Loucy (cell line): Measurements from ENCODE around the gene SLC35G1.

Source experiments
- H2AFZ ChIP-seq: fragments of 200-600 bp; sonication (generic); 2 replicates; pipeline ENCODE4 v1.6.0; 2016; ENCODE audit warnings: antibody characterized with exemption, mild to moderate bottlenecking, low read length, moderate library complexity
- H3F3A ChIP-seq: fragments of 200-600 bp; 2 replicates; pipeline ENCODE4 v1.6.0; 2016; ENCODE audit warnings: antibody characterized with exemption, low read depth, mild to moderate bottlenecking
- H3K27me3 ChIP-seq: fragments of 200-600 bp; sonication (generic); 2 replicates; pipeline ENCODE4 v1.6.1; 2014; ENCODE audit warnings: low read length, mild to moderate bottlenecking; ENCODE audit not compliant: insufficient read depth, poor library complexity, severe bottlenecking
- H3K36me3 ChIP-seq: fragments of 200-600 bp; sonication (generic); 2 replicates; pipeline ENCODE4 v1.6.1; 2016; ENCODE audit warnings: low read length; ENCODE audit not compliant: insufficient read depth
- H3K4me1 ChIP-seq: fragments of 200-600 bp; sonication (generic); 2 replicates; pipeline ENCODE4 v1.5.1; 2014; ENCODE audit warnings: low read length, mild to moderate bottlenecking; ENCODE audit not compliant: insufficient read depth, poor library complexity, severe bottlenecking
- H3K4me2 ChIP-seq: fragments of 200-600 bp; sonication (generic); 2 replicates; pipeline ENCODE4 v1.6.0; 2014; ENCODE audit warnings: antibody characterized with exemption, low read length, low read depth, mild to moderate bottlenecking; ENCODE audit not compliant: poor library complexity, severe bottlenecking
- H3K4me3 ChIP-seq: fragments of 200-600 bp; sonication (generic); 2 replicates; pipeline ENCODE4 v1.5.1; 2014; ENCODE audit warnings: low read length, mild to moderate bottlenecking, mixed read lengths; ENCODE audit not compliant: poor library complexity, severe bottlenecking
- H3K79me2 ChIP-seq: fragments of 200-600 bp; sonication (generic); 2 replicates; pipeline ENCODE4 v1.6.1; 2014; ENCODE audit warnings: low read length; ENCODE audit not compliant: insufficient read depth
- H3K9ac ChIP-seq: fragments of 200-600 bp; sonication (generic); 2 replicates; pipeline ENCODE4 v1.6.0; 2014; ENCODE audit warnings: mild to moderate bottlenecking, low read depth, low read length, moderate library complexity; ENCODE audit not compliant: poor library complexity, severe bottlenecking
- H3K9me2 ChIP-seq: fragments of 200-600 bp; sonication (generic); replicated peaks from 2 replicates; pipeline ENCODE4 v1.6.1; 2016; ENCODE audit warnings: low read depth, low read length, mixed read lengths
- H3K9me3 ChIP-seq: fragments of 200-600 bp; sonication (generic); 2 replicates; pipeline ENCODE4 v1.6.1; 2014; ENCODE audit warnings: mild to moderate bottlenecking, antibody characterized with exemption, low read length, low read depth; ENCODE audit not compliant: insufficient read depth
- H4K20me1 ChIP-seq: fragments of 200-600 bp; sonication (generic); 2 replicates; pipeline ENCODE4 v1.6.0; 2014; ENCODE audit warnings: antibody characterized with exemption, low read length, mild to moderate bottlenecking; ENCODE audit not compliant: insufficient read depth, poor library complexity, severe bottlenecking
- CTCF ChIP-seq: fragments of 200-600 bp; sonication (generic); conservative IDR thresholded peaks from 2 replicates; pipeline ENCODE4 v1.5.1; 2014; ENCODE audit warnings: mild to moderate bottlenecking, antibody characterized with exemption, low read length
- EZH2phosphoT487 ChIP-seq: fragments of 200-600 bp; IDR thresholded peaks from 2 replicates; pipeline ENCODE4 v1.6.1; 2018; ENCODE audit warnings: antibody characterized with exemption, mild to moderate bottlenecking, moderate library complexity, borderline replicate concordance

Gene SLC35G1

GRCh38 chr10:93893646-93894515, at the start of gene SLC35G1:
Gene SLC35G1, plus strand, starts transcription at chr10:93893978. Its CDS starts 56 bp downstream, at chr10:93894034.
- H3K27me3 ChIP-seq = no peaks in the 10 kb centered on the region
- no peaks in the 10 kb centered on the region for H3K9me2 ChIP-seq
- no peak for TF ChIP-seq EZH2phosphoT487
- no peak for TF ChIP-seq CTCF
- H4K20me1 ChIP-seq = no peaks in the 10 kb centered on the region
- no peak within 1 kb of the TSS for H3K4me3 ChIP-seq
- H2AFZ ChIP-seq = no peak within 1 kb of the TSS
- no peaks in the 10 kb centered on the region for H3K79me2 ChIP-seq
- no peaks in the 10 kb centered on the region for H3F3A ChIP-seq
- H3K9ac ChIP-seq = no peak within 1 kb of the TSS
- no peak within 1 kb of the TSS for H3K4me2 ChIP-seq
- no peaks in the 10 kb centered on the region for H3K9me3 ChIP-seq
- H3K4me1 ChIP-seq = no peaks in the 10 kb centered on the region
- H3K36me3 ChIP-seq = no peaks in the 10 kb centered on the region

- Histone ChIP-seq H2AFZ (no peak overlapping the region), H3K36me3 (no peaks in the 10 kb centered on the region), H4K20me1 (no peaks in the 10 kb centered on the region), H3K4me3 (no peak overlapping the region), H3F3A (no peaks in the 10 kb centered on the region), H3K9ac (no peak overlapping the region), H3K4me1 (no peaks in the 10 kb centered on the region), H3K9me3 (no peaks in the 10 kb centered on the region; the same call in 1 of the 2 replicates), H3K79me2 (no peaks in the 10 kb centered on the region), H3K9me2 (no peaks in the 10 kb centered on the region; the same call in 1 of the 2 replicates), H3K27me3 (no peaks in the 10 kb centered on the region), H3K4me2 (no peak overlapping the region)
- no peak for TF ChIP-seq CTCF
- no peak for TF ChIP-seq EZH2phosphoT487
Measured at GRCh38 chr10:93844979-93845626, 48.7 kb upstream of the SLC35G1 start.

- Histone ChIP-seq H3K4me2 (no peak overlapping the region), H3K36me3 (no peaks in the 10 kb centered on the region), H3K4me1 (no peaks in the 10 kb centered on the region), H3K9ac (no peak overlapping the region), H3K4me3 (no peak overlapping the region), H3K79me2 (no peaks in the 10 kb centered on the region), H3K9me2 (no peaks in the 10 kb centered on the region), H2AFZ (no peak overlapping the region), H4K20me1 (no peaks in the 10 kb centered on the region), H3F3A (no peaks in the 10 kb centered on the region), H3K9me3 (no peaks in the 10 kb centered on the region), H3K27me3 (no peaks in the 10 kb centered on the region)
- TF ChIP-seq CTCF (no peak), EZH2phosphoT487 (no peak)
Measured at GRCh38 chr10:93849593-93849992, 44.2 kb upstream of the SLC35G1 start.
